ENCODE measurements around the gene SLC20A1.

SLC20A1 gene

GRCh38 chr2:112625474-112626114, 20.1 kb upstream of the SLC20A1 start:
- DNase-seq (ENCODE audit: low spot score): no peak

- peak; percentile 67 for DNase-seq (ENCODE audit: low spot score)
Measured at GRCh38 chr2:112626604-112627059, 19.1 kb upstream of the SLC20A1 start.

GRCh38 chr2:112627060-112628040, 18.4 kb upstream of the SLC20A1 start:
- DNase-seq (ENCODE audit: low spot score): no peak

- no peak for DNase-seq (ENCODE audit: low spot score)
Measured at GRCh38 chr2:112629224-112629623, 16.5 kb upstream of the SLC20A1 start.

GRCh38 chr2:112629823-112630222, 15.9 kb upstream of the SLC20A1 start:
- no peak for DNase-seq (ENCODE audit: low spot score)

- DNase-seq (ENCODE audit: low spot score): no peak
Measured at GRCh38 chr2:112630268-112630667, 15.5 kb upstream of the SLC20A1 start.

- no peak for DNase-seq (ENCODE audit: low spot score)
Measured at GRCh38 chr2:112633708-112634107, 12.0 kb upstream of the SLC20A1 start.

GRCh38 chr2:112634153-112634873, 11.4 kb upstream of the SLC20A1 start:
- DNase-seq (ENCODE audit: low spot score): no peak

GRCh38 chr2:112634874-112635157, 10.9 kb upstream of the SLC20A1 start:
- no peak for DNase-seq (ENCODE audit: low spot score)

- peak; percentile 41 for DNase-seq (ENCODE audit: low spot score)
Measured at GRCh38 chr2:112636605-112637288, 9.0 kb upstream of the SLC20A1 start.

- DNase-seq (ENCODE audit: low spot score): no peak
Measured at GRCh38 chr2:112637289-112637660, 8.5 kb upstream of the SLC20A1 start.

GRCh38 chr2:112639936-112640335, 5.8 kb upstream of the SLC20A1 start:
- no peak for DNase-seq (ENCODE audit: low spot score)

GRCh38 chr2:112640467-112640799, 5.3 kb upstream of the SLC20A1 start:
- no peak for DNase-seq (ENCODE audit: low spot score)

GRCh38 chr2:112640800-112641675, 4.7 kb upstream of the SLC20A1 start:
- DNase-seq (ENCODE audit: low spot score): no peak

GRCh38 chr2:112641701-112642100, 4.0 kb upstream of the SLC20A1 start:
- no peak for DNase-seq (ENCODE audit: low spot score)

- no peak for DNase-seq (ENCODE audit: low spot score)
Measured at GRCh38 chr2:112642561-112642960, 3.2 kb upstream of the SLC20A1 start.

GRCh38 chr2:112642966-112643365, 2.8 kb upstream of the SLC20A1 start:
- no peak for DNase-seq (ENCODE audit: low spot score)

- no peak for DNase-seq (ENCODE audit: low spot score)
Measured at GRCh38 chr2:112643488-112643887, 2.3 kb upstream of the SLC20A1 start.

- no peak for DNase-seq (ENCODE audit: low spot score)
Measured at GRCh38 chr2:112644155-112644932, 1.4 kb upstream of the SLC20A1 start.

GRCh38 chr2:112644933-112645309, 818 bp upstream of the SLC20A1 start:
- DNase-seq (ENCODE audit: low spot score): no peak

Data from germinal center (tissue), 1 donor.